HG03025 (cell line): ENCODE results near the gene GTF2F2.

ENCODE experiments used
- ATAC-seq: cut with Tn5 transposase; IDR thresholded peaks from one replicate; pipeline ENCODE4 v1.9.1; 2021; ENCODE audit warnings: mild to moderate bottlenecking, moderate library complexity; ENCODE audit not compliant: unreplicated experiment, low FRiP score

Gene GTF2F2

GRCh38 chr13:45208132-45208531, 87.8 kb downstream of the GTF2F2 start:
- ATAC-seq = no peak

GRCh38 chr13:45209229-45209628, 88.9 kb downstream of the GTF2F2 start:
- ATAC-seq = no peak

- no peak for ATAC-seq
Observed at GRCh38 chr13:45215392-45216077, 95.2 kb downstream of the GTF2F2 start.

GRCh38 chr13:45216193-45216592, 95.9 kb downstream of the GTF2F2 start:
- ATAC-seq = no peak

- ATAC-seq = no peak
Observed at GRCh38 chr13:45218689-45219088, 98.4 kb downstream of the GTF2F2 start.

- ATAC-seq = no peak
Observed at GRCh38 chr13:45219123-45219891, 99.0 kb downstream of the GTF2F2 start.

GRCh38 chr13:45219938-45220375, 99.6 kb downstream of the GTF2F2 start:
- ATAC-seq = no peak

GRCh38 chr13:45220403-45220802, 100.1 kb downstream of the GTF2F2 start:
- ATAC-seq = no peak

- no peak for ATAC-seq
Observed at GRCh38 chr13:45222516-45222915, 102.2 kb downstream of the GTF2F2 start.

GRCh38 chr13:45222919-45223318, 102.6 kb downstream of the GTF2F2 start:
- no peak for ATAC-seq

GRCh38 chr13:45224176-45224575, 103.9 kb downstream of the GTF2F2 start:
- no peak for ATAC-seq

- no peak for ATAC-seq
Observed at GRCh38 chr13:45225370-45225769, 105.1 kb downstream of the GTF2F2 start.

GRCh38 chr13:45226024-45226423, 105.7 kb downstream of the GTF2F2 start:
- ATAC-seq = no peak

GRCh38 chr13:45228002-45228401, 107.7 kb downstream of the GTF2F2 start:
- no peak for ATAC-seq

- no peak for ATAC-seq
Observed at GRCh38 chr13:45229172-45229571, 108.9 kb downstream of the GTF2F2 start.

- no peak for ATAC-seq
Observed at GRCh38 chr13:45231305-45231704, 111.0 kb downstream of the GTF2F2 start.

GRCh38 chr13:45231722-45232121, 111.4 kb downstream of the GTF2F2 start:
- no peak for ATAC-seq

GRCh38 chr13:45232591-45232990, 112.3 kb downstream of the GTF2F2 start:
- no peak for ATAC-seq

GRCh38 chr13:45238945-45239795, 118.9 kb downstream of the GTF2F2 start:
- ATAC-seq = no peak

- ATAC-seq = no peak
Observed at GRCh38 chr13:45240143-45240542, 119.8 kb downstream of the GTF2F2 start.

GRCh38 chr13:45242070-45242469, 121.8 kb downstream of the GTF2F2 start:
- ATAC-seq = no peak
